Measurements from ENCODE around the gene BTG2. TPM values are rescaled to one million over a fixed set of nuclear protein-coding genes. Genes with fewer than 3 reads are reported as not detected.

BTG2 gene
- polyA plus RNA-seq, 3 donors from 2014 or later: 112 to 147 (median 127) TPM

- no peaks in the 10 kb centered on the region for H3K9me3 Mint-ChIP-seq
- no peak for DNase-seq
- peaks cover 1 to 6% (median 3%) of the 10 kb centered on the region in 3 donors for H3K27me3 Mint-ChIP-seq (ENCODE audit: low read depth in 3 of 3)
- no peak overlapping the region for H3K27ac Mint-ChIP-seq
- peaks cover 25 to 29% of the 10 kb centered on the region in 2 donors for H3K4me1 Mint-ChIP-seq
- H3K36me3 Mint-ChIP-seq: no peaks in the 10 kb centered on the region
- H3K4me3 Mint-ChIP-seq: no peak overlapping the region
Measured at GRCh38 chr1:203281033-203281432, 24.3 kb upstream of the BTG2 start.

DNA sequence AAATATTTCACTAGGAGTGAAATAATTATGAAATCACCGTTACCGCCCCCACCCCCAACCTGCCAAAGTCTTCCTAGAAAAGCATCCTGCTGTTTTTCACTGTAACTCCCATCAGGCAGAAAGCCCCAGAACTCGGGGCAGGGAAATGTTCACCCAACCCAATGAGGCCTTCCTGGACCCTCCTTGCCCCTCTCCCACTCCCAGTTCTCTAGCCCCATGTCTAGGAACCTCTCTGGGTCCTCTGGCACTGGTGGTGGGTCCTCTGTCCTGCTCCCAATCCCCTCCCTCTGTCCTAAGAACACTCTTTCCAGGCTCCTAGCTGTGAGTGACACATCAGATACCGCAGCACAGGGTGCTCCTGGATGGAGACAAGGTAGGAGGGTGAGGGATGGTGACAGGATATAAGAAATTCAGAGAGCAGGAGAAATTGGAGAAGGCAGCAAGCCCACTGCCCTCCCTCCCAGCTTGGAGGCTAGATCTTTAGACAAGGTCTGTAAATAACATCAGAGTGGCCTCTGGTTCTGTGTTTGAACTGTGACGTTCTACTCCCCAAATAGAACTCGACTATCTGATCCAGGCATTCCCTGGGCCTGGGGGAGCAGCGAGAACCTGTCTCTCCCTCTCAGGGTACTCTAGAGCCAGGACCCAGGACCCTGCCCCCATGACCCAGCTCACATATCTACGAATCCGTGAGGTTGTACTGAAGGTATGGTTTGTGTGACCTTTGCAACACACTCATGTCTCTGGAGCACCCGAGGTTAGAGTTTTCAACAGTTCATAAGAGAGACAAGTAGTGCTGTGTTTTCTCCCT, 23.3 kb upstream of the BTG2 start:
- Mint-ChIP-seq H3K9me3 (no peaks in the 10 kb centered on the region), H3K4me3 (no peak overlapping the region), H3K36me3 (no peaks in the 10 kb centered on the region), H3K27ac (peak overlapping the region in 2 of 6 donors; percentile 60 to 71), H3K27me3 (ENCODE audit: low read depth in 3 of 3) (peaks cover 6 to 10% (median 7%) of the 10 kb centered on the region in 3 donors), H3K4me1 (peaks cover 36 to 39% of the 10 kb centered on the region in 2 donors)
- DNase-seq: no peak

DNA sequence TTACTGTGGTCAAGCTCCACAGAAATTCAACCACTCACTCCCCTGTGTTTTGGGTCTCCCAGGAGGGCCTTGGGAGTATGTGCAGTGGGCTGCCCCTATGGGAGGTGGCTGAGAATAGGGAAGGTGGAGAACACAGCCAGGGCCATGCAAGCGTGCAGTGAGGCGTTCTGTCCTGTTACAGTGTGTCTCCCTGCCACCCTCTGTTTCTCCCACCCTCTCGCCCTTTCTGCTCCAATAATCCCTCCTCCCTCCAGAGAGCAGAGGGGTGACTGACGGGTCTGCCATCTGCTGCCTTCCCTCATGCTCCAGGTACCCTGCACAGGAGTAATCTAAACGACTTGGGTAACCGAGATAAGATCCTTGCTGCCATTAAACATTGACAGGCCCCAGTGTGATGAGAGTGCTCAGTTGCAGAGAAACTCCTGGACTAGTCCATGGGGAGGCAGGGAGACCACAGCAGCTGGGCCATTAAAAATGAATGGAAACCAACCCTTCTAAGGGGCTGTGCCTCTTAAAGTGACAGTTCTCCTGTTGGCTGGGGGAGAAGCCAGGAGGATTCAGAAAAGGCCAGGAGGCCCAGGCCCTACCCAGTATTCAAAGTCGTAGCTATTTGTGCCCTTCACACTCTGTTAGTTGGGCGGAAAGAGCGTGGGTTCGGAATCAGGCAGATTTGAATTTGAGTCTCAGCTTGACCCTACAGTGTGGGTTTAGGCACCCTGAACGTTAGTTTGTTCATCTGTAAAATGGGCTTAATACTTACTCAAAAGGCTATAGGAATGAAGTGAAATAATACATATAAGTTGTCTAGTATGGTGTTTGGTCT, 22.4 kb upstream of the BTG2 start:
- peaks cover 36 to 40% of the 10 kb centered on the region in 2 donors for H3K4me1 Mint-ChIP-seq
- no peak for DNase-seq
- H3K27ac Mint-ChIP-seq: peak overlapping the region in 2 of 6 donors; percentile 56 to 57
- peaks cover 12 to 15% (median 14%) of the 10 kb centered on the region in 3 donors for H3K27me3 Mint-ChIP-seq (ENCODE audit: low read depth in 3 of 3)
- H3K9me3 Mint-ChIP-seq: no peaks in the 10 kb centered on the region
- no peaks in the 10 kb centered on the region for H3K36me3 Mint-ChIP-seq
- no peak overlapping the region for H3K4me3 Mint-ChIP-seq

DNA sequence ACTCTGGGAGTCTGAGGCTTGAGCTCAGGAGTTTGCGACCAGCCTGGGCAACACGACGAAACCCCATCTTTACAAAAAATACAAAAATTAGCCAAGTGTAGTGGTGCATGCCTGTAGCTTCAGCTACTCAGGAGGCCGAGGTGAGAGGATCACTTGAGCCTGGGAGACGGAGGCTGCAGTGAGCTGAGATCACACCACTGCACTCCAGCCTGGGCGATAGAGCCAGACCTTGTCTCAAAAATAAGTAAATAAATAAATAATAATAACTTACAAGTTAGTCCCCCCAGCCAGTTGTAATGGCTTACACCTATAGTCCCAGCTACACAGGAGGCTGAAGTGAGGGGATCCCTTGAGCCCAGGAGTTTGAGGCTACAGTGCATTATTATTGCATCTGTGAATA, 21.7 kb upstream of the BTG2 start:
- Mint-ChIP-seq H3K36me3 (no peaks in the 10 kb centered on the region), H3K27me3 (ENCODE audit: low read depth in 3 of 3) (peaks cover 15 to 21% (median 17%) of the 10 kb centered on the region in 3 donors), H3K4me3 (no peak overlapping the region), H3K4me1 (peaks cover 36 to 40% of the 10 kb centered on the region in 2 donors), H3K9me3 (no peaks in the 10 kb centered on the region), H3K27ac (peak overlapping the region in 2 of 6 donors; percentile 9 to 26)
- no peak for DNase-seq

DNA sequence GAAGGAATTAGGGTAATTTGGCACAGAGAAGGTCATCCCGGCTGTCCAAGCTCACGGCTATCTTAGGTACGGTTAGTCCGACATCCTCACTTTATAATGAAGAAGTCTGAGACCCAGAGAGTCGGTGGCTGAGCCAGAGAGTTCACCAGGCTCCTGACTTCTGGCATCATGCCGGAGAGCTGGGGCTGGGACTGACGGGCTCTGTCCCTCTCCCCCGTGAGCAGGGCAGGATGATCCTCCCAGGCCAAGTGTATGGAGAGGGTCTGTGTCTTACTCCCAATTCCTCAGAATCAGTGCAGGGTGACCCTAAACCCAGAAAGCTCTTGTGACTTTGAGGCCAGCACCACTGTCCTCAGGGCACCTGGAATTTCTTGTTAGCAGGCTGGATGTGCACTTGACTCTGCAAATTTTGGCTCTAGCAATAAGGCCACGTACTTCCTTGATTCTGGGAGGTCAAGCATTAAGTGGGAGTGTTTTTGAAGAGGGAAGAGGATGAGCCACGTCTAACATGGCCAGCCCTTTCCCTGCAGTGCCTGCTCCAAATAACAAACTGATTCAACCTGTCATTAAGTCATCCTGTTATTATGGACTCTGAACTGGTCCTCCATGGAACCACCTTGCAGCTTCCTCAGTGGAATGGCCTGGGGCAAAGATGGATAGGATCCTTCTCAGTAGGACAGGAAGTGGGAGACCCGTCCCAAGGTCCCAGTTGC, 20.8 kb upstream of the BTG2 start:
- Mint-ChIP-seq H3K27ac (peak overlapping the region in 4 of 6 donors; percentile 26 to 75 (median 44)), H3K27me3 (ENCODE audit: low read depth in 3 of 3) (peaks cover 19 to 26% (median 23%) of the 10 kb centered on the region in 3 donors)

GRCh38 chr1:203286161-203286984, 18.9 kb upstream of the BTG2 start:
- no peak for DNase-seq
- Mint-ChIP-seq H3K4me1 (peaks cover 57 to 61% of the 10 kb centered on the region in 2 donors), H3K9me3 (no peaks in the 10 kb centered on the region), H3K27ac (peak overlapping the region; percentile 98 to 100 (median 100)), H3K27me3 (ENCODE audit: low read depth in 3 of 3) (peaks cover 30 to 39% (median 35%) of the 10 kb centered on the region in 3 donors), H3K36me3 (no peaks in the 10 kb centered on the region), H3K4me3 (peak overlapping the region; percentile 84 to 91 (median 85))

More for the DNA sequence above, 20.8 kb upstream of the BTG2 start:
- no peak for DNase-seq
- H3K4me3 Mint-ChIP-seq: no peak overlapping the region
- H3K9me3 Mint-ChIP-seq: no peaks in the 10 kb centered on the region
- peaks cover 39 to 43% of the 10 kb centered on the region in 2 donors for H3K4me1 Mint-ChIP-seq
- H3K36me3 Mint-ChIP-seq: no peaks in the 10 kb centered on the region

- Mint-ChIP-seq H3K4me1 (peaks cover 66 to 70% of the 10 kb centered on the region in 2 donors), H3K4me3 (peak overlapping the region; percentile 84 to 91 (median 85)), H3K27ac (peak overlapping the region; percentile 98 to 100 (median 100)), H3K9me3 (no peaks in the 10 kb centered on the region), H3K36me3 (no peaks in the 10 kb centered on the region), H3K27me3 (ENCODE audit: low read depth in 3 of 3) (peaks cover 29 to 42% (median 36%) of the 10 kb centered on the region in 3 donors)
- peak; percentile 93 to 96 (median 94) for DNase-seq
Measured at GRCh38 chr1:203287109-203287893, 18.0 kb upstream of the BTG2 start.

DNA sequence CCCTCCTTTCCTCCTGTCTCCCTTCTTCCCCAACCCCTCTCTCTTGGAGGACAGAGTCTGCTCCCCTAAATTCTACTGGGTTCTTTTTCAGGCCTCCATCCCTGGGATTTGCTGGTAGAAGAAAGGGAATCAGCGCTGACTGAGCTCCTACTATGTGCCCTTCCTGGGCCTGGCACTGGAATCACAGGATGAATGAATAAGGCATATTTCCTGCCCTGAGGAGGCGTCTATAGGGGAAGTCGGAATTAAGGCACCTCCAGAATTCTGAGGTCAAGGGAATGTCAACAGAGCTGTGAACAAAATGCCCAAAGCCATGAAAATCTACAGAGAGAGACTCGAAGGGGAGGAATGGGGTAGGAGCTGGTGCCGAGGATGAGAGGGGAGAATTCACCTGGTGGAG, 17.4 kb upstream of the BTG2 start:
- Mint-ChIP-seq H3K27me3 (ENCODE audit: low read depth in 3 of 3) (peaks cover 29 to 44% (median 36%) of the 10 kb centered on the region in 3 donors), H3K4me1 (peaks cover 68 to 74% of the 10 kb centered on the region in 2 donors), H3K27ac (peak overlapping the region; percentile 98 to 100 (median 100)), H3K9me3 (no peaks in the 10 kb centered on the region), H3K4me3 (peak overlapping the region; percentile 84 to 91 (median 85)), H3K36me3 (no peaks in the 10 kb centered on the region)
- DNase-seq: no peak

DNA sequence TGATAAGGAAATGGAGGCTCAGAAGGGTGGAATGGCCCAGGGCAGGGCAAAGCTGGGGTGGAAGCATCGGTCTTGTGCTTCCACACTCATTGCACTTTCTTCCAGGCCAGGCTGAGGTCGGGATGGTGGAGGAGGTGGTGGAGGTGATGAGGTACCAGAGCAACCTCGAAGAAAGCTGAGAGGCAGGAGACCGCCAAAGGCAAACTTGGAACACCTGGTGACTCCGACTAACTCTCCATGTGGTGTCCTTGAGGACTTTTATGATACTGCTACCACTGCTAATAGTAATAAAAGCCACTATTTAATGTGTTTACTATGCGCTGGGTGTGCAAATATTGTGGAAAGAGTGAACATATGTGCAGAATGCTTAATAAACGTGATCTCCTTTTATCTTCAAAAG, 16.9 kb upstream of the BTG2 start:
- no peak for DNase-seq
- H3K27me3 Mint-ChIP-seq (ENCODE audit: low read depth in 3 of 3): peaks cover 29 to 44% (median 36%) of the 10 kb centered on the region in 3 donors
- no peaks in the 10 kb centered on the region for H3K9me3 Mint-ChIP-seq

DNA sequence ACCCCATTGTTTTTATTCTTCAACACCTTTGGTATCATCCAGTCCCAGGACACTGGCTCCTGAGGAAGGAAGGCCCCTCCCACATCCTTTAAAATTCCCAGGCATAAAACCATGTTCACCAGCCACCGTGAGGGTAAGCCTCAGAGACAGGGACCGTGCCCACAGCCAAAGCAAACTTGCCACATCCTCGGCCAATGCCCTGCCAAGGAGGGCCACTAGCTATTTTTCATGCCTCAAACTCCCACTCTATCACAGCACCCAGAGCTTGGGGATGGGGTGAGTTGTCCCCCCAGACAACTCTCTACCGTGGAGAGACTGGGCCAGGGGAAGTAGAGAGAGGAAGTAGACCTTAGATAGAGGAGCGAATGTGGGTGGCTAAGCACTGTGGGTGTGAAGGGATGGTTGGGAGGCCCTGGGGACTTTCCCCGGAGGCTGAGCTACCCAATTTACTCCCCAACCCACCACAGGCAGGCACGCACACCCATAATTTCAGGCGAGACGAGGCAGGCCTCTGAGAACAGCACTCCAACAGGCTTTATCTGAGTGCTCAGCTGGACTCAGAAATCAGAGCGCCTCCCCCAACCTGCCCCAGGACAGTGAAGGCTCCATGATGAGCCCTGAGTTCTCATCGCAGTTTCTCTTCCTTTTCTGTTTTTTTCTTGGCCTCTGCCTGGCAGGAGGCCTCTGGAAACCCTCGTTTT, 15.9 kb upstream of the BTG2 start:
- H3K4me3 Mint-ChIP-seq: peak overlapping the region; percentile 84 to 91 (median 85)
- DNase-seq: peak; percentile 94 to 95 (median 95)
- H3K27me3 Mint-ChIP-seq (ENCODE audit: low read depth in 3 of 3): peaks cover 29 to 44% (median 36%) of the 10 kb centered on the region in 3 donors
- no peaks in the 10 kb centered on the region for H3K9me3 Mint-ChIP-seq
- H3K4me1 Mint-ChIP-seq: peaks cover 68 to 74% of the 10 kb centered on the region in 2 donors
- H3K36me3 Mint-ChIP-seq: no peaks in the 10 kb centered on the region
- H3K27ac Mint-ChIP-seq: peak overlapping the region; percentile 98 to 100 (median 100)

More for the DNA sequence above, 16.9 kb upstream of the BTG2 start:
- peak overlapping the region; percentile 84 to 91 (median 85) for H3K4me3 Mint-ChIP-seq
- H3K27ac Mint-ChIP-seq: peak overlapping the region; percentile 98 to 100 (median 100)
- no peaks in the 10 kb centered on the region for H3K36me3 Mint-ChIP-seq
- peaks cover 68 to 74% of the 10 kb centered on the region in 2 donors for H3K4me1 Mint-ChIP-seq

DNA sequence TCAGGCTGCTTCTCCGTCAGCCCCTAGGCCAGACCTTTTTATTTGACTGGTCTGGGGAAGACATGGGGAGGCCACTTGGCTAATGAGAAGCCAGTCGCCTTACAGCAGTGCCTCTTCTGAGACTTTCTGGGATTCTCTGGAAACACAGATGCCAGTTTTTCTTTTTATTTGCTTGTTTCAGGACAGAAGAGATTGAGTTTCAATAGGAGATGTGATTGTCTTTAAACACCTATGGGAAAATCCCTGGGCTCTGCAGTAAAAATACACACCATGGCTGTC, 15.4 kb upstream of the BTG2 start:
- Mint-ChIP-seq H3K36me3 (peaks cover 0 to 3% (median 0%) of the 10 kb centered on the region in 3 donors), H3K9me3 (no peaks in the 10 kb centered on the region), H3K27me3 (ENCODE audit: low read depth in 3 of 3) (peaks cover 29 to 44% (median 36%) of the 10 kb centered on the region in 3 donors), H3K4me1 (peaks cover 68 to 74% of the 10 kb centered on the region in 2 donors), H3K4me3 (peak overlapping the region; percentile 84 to 91 (median 85)), H3K27ac (peak overlapping the region; percentile 98 to 100 (median 100))
- no peak for DNase-seq

All from immature natural killer cell (primary cell).